ENCODE data around the gene TNFAIP8L3. TPM values are rescaled to one million over a fixed set of nuclear protein-coding genes. Genes with fewer than 3 reads are reported as not detected.
A peak's percentile ranks its signal among the peaks of the same experiment; 100 is the strongest.

TNFAIP8L3 gene
- total and polyA plus RNA-seq, 9 of the 15 experiments (the other 6 are each of a cell fraction or from before 2014, with no cell fraction given): 0.13 TPM; not detected in 8

DNA sequence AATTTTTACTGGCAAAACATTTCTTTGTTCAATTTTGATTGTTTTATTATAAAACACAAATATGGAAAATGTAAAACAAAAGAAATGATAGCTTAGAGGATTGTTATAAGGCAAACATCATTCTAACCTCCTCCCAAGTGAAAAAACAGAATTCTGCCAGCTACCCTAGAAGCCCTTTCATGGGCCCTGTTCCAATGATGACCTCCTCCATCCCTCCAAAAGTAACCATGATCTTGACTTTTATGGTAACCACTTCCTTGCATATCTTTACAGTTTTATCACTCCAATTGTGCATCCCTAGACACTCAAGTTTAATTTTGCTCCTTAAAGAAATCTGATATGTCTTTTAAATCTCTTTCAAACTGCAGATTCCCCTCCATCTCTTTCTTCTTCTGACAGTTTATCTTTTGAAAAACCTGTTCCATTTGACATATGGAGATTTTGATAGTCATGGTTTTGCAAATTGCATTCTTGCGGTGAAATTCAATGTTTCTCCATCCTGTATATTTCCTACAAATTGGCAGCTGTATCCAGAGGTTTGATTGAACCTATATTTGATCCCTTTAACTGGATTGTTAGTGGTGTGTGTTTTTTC lies 27.0 kb upstream of the TNFAIP8L3 start:
- H3K9me3 ChIP-seq (replicated peaks; ENCODE audit: control insufficient read depth, insufficient read depth, low read depth, low read length): no peaks in the 10 kb centered on the region
- TF ChIP-seq TEAD4 (IDR thresholded peaks at IDR 0.05; ENCODE audit: low read length) (peak; percentile 70), TEAD4 (CRISPR knock-in tag; IDR thresholded peaks at IDR 0.05; ENCODE audit: borderline replicate concordance) (no peak), CBFA2T3 (IDR thresholded peaks at IDR 0.05) (peak; percentile 52), TAL1 (IDR thresholded peaks at IDR 0.05) (peak; percentile 67), TAF7 (tag; IDR thresholded peaks at IDR 0.05) (no peak), SMAD3 (CRISPR knock-in tag; conservative IDR thresholded peaks at IDR 0.05) (no peak), CHCHD3 (CRISPR knock-in tag; IDR thresholded peaks at IDR 0.05) (no peak), ARID1B (IDR thresholded peaks at IDR 0.05) (peak; percentile 55; the same call in 1 of the 2 replicates), KDM1A (IDR thresholded peaks at IDR 0.05) (peak in 1 of 2 experiments; percentile 60; a peak in 1 of 4 replicates), CBFA2T2 (conservative IDR thresholded peaks at IDR 0.05) (peak; percentile 23; the same call in 1 of the 2 replicates)
- FAIRE-seq (no peak), DNase-seq (ENCODE audit: extremely low read depth in 1 of 4, low spot score in 3 of 4) (no peak), ATAC-seq (no peak)
- H3K4me3 ChIP-seq: no peak overlapping the region
- H3K36me3 ChIP-seq (ENCODE audit: control insufficient read depth, insufficient read depth, low read length): no peaks in the 10 kb centered on the region
- no peaks in the 10 kb centered on the region for H3K9me1 ChIP-seq (ENCODE audit: control insufficient read depth, insufficient read depth, low read length)
- H3K9ac ChIP-seq (ENCODE audit: insufficient read depth in 1 of 2, low read depth in 2 of 2, low read length in 2 of 2): no peak overlapping the region
- no peaks in the 10 kb centered on the region for H3K27me3 ChIP-seq (ENCODE audit: control insufficient read depth in 2 of 2, insufficient read depth in 2 of 2, low read length in 2 of 2)
- H4K20me1 ChIP-seq (replicated peaks; ENCODE audit: control insufficient read depth, insufficient read depth, low read length): no peaks in the 10 kb centered on the region
- H2AFZ ChIP-seq (ENCODE audit: low read depth, low read length): no peak overlapping the region
- H3K79me2 ChIP-seq (ENCODE audit: control insufficient read depth, insufficient read depth, low read length): no peaks in the 10 kb centered on the region
- ChIA-PET CTCF (ENCODE audit: low intra/inter-chr PET ratio) (no interaction called here), POLR2A (interaction anchor here (1.9 to 2.2 kb wide), 2 partner anchors 10 to 16 kb away, joined by 6 to 9 read pairs; no protein-coding TSS in a partner anchor)
- intact Hi-C loops (cut with micrococcal nuclease): no loop called here
- in situ Hi-C loops (cut with MboI): no loop called here
- no peak overlapping the region for H3K27ac ChIP-seq (ENCODE audit: extremely low read depth, low read depth, low read length)
- BruUV-seq (replicated peaks): no TSS peak
- H3K4me1 ChIP-seq (replicated peaks in 1 of 2; ENCODE audit: control insufficient read depth in 2 of 2, insufficient read depth in 2 of 2, low read length in 2 of 2): no peaks in the 10 kb centered on the region; a peak in 2 of 5 replicates
- 11% methylated on average over 1 of the region's 1 CpG for WGBS (ENCODE audit: insufficient coverage, low coverage, missing lambda C conversion rate)
- H3K4me2 ChIP-seq (ENCODE audit: insufficient read depth, low read length): no peak overlapping the region

Data from K562 (cell line).